Transverse colon (tissue), 4 donors: ENCODE data around the gene TNK2. TPM values are rescaled to one million over a fixed set of nuclear protein-coding genes. Genes with fewer than 3 reads are reported as not detected.

Experiments
- DNase-seq: peaks from one replicate; pipeline ENCODE4 v3.0.0-alpha.2; 2019
- H3K27ac ChIP-seq, 4 donors: fragments of 200-600 bp; sonication (generic); 2 replicates each; pipeline ENCODE4 v1.5.1; 2016 to 2018; ENCODE audit warnings: inconsistent platforms in 4 of 4
- H3K27me3 ChIP-seq: fragments of 200-600 bp; sonication (generic); 2 replicates; pipeline ENCODE4 v1.5.1; 2017; ENCODE audit warnings: inconsistent platforms
- H3K36me3 ChIP-seq, 4 donors: fragments of 200-600 bp; sonication (generic); 2 replicates each; pipeline ENCODE4 v1.5.1; 2017 to 2019; ENCODE audit warnings: inconsistent platforms in 4 of 4
- H3K4me1 ChIP-seq, 4 donors: fragments of 200-600 bp; sonication (generic); 2 replicates each; pipeline ENCODE4 v1.5.1; 2017 to 2020; ENCODE audit warnings: inconsistent platforms in 4 of 4
- H3K4me3 ChIP-seq, 4 donors: fragments of 200-600 bp; sonication (generic); 1 replicate in 1 of 4; 2 replicates in 3 of 4; pipeline versions ENCODE4 v1.5.1 to v1.6.1; 2017 to 2019; ENCODE audit warnings: inconsistent platforms in 4 of 4
- H3K9me3 ChIP-seq, 2 donors: fragments of 200-600 bp; sonication (generic); 2 replicates each; pipeline ENCODE4 v1.5.1; 2017 to 2019; ENCODE audit warnings: inconsistent platforms in 2 of 2
- EP300 ChIP-seq: sonication (generic); formaldehyde crosslinking; IDR thresholded peaks from one replicate; pipeline ENCODE4 v1.6.1; 2017; ENCODE audit warnings: antibody characterized with exemption, low read depth
- POLR2A ChIP-seq: fragments of 450-650 bp; IDR thresholded peaks from one replicate; pipeline ENCODE4 v1.6.1; 2016; ENCODE audit warnings: antibody characterized with exemption, mild to moderate bottlenecking, moderate library complexity
- POLR2AphosphoS5 ChIP-seq, 3 donors: sonication (generic); formaldehyde crosslinking; IDR thresholded peaks; one replicate each; pipeline ENCODE4 v1.6.1; 2016; ENCODE audit warnings: antibody characterized with exemption in 3 of 3
- WGBS, 2 donors: methylation state at CpG; one replicate each; pipeline ENCODE4 v1.1.5; 2018; ENCODE audit warnings: low coverage in 1 of 2; 5-methylcytosine and 5-hydroxymethylcytosine counted together
- in situ Hi-C, 4 donors: fragments of 200-750 bp; cut with MboI; loops; one replicate each; pipeline versions ENCODE4 v1.15.0 to v1.15.1; 2017; ENCODE audit warnings: low sequenced_read_pairs in 3 of 4, low pct_ligation_motif_present in 1 of 4, low pct_unique_long_range_greater_than_20kb in 1 of 4
- intact Hi-C: fragments of 100-400 bp; cut with DNase I; formaldehyde crosslinking; loops from one replicate; pipeline ENCODE4 v1.15.1; 2023; ENCODE audit warnings: low total_unique reads
- total RNA-seq, 4 donors: library from RNA; depleted of rRNA; stranded (reverse); fragments of >200 nt; gene quantifications; one replicate each; pipeline ENCODE4 v1.1.0, GENCODE V29; 2016
- TF ChIP-seq, protein P1 (sequence below), 5 experiments: fragments of 200-600 bp in 3 of 5; fragments of 450-650 bp in 2 of 5; sonication (generic) in 3 of 5; IDR thresholded peaks; 1 replicate in 2 of 5; 2 replicates in 3 of 5; pipeline ENCODE4 v1.5.1; 2016 to 2017; ENCODE audit warnings: antibody characterized with exemption in 5 of 5, inconsistent platforms in 3 of 5, mild to moderate bottlenecking in 2 of 5, moderate library complexity in 1 of 5

Gene TNK2
- total RNA-seq, 4 donors from 2014 or later, result 19.1 to 74.1 (median 21.3) TPM

DNA sequence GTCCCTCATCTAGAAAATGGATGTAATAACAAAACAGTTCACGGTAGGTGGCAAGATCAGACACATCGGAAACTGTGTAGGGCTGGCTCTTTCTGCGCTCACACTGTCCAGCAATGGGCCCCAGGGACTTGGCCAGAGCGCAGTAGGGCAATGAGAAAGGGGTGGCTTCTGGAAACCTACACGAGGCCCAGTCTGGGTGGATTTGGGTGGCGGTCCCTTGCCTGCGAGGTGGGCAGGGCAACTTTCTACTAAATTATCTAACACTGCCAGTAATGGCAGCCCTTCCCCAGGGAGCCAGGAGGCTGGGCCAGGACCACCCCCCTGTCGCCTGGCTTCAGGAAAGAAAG, 2.1 kb upstream of the TNK2 start:
- intact Hi-C loops, result loop anchor here (5.0 kb wide), 1 partner anchor 48 kb away; no protein-coding TSS in a partner anchor
- peak overlapping the region; percentile 50 to 83 (median 66) for H3K27ac ChIP-seq
- no peak for TF ChIP-seq EP300
- H3K27me3 ChIP-seq, result no peaks in the 10 kb centered on the region
- peaks cover 15 to 48% (median 39%) of the 10 kb centered on the region in 4 donors for H3K4me1 ChIP-seq
- no peaks in the 10 kb centered on the region for H3K36me3 ChIP-seq
- 91 to 93% methylated on average over 3 to 8 of the region's 8 CpGs for WGBS, 2 donors
- DNase-seq, result no peak
- no peaks in the 10 kb centered on the region for H3K9me3 ChIP-seq
- in situ Hi-C loops, result loop anchor here in 2 of 4 donors (5.0 to 10.0 kb wide), 2 partner anchors 46 to 48 kb away; no protein-coding TSS in a partner anchor
- no peak overlapping the region for H3K4me3 ChIP-seq

DNA sequence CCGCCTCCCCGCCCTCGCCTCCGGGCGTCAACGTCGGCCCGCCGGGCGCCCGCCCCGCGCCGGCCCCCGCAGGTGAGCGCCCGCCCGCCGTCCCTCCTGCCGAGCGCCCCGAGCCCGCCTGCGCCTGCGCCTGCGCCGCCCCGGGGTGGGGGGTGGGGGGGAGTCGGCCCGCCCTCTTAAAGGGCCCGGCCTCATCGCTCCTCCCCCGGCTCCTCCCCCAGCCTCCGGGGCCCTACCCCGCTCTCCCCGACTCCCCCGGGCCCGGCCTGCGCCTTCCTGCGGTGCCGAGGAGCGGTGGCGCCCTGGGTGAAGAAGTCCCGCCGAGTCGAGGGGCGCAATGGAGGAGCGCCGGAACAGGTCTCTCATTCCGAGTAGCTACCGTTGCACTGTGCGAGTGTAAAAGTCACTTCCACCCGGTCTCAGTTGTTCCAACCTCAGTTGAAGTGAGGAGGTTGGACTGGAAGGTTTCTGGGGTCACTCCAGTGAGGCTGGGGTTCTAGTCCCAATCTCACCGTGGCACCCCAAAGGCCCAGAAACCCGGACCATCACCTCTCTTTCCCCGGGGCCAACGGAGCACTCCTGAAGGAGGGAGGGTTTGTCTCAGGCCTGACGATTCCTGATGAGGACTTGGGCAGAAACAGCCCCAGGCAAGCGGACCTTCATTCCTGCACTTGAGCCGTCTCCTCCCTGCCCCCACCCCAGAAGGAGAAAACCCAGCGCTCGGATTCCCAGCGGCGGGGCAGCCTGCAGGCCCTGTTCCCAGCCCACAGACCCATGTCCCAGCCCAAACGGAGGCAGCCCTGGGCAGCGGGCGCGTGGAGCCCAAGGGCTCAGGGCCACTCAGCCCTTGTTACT, 1.5 kb upstream of the TNK2 start:
- Histone ChIP-seq H3K27me3 (no peaks in the 10 kb centered on the region), H3K27ac (peak overlapping the region; percentile 73 to 83 (median 78)), H3K4me1 (peaks cover 14 to 47% (median 38%) of the 10 kb centered on the region in 4 donors), H3K9me3 (no peaks in the 10 kb centered on the region), H3K4me3 (peak overlapping the region; percentile 22 to 82 (median 78)), H3K36me3 (no peaks in the 10 kb centered on the region)
- peak; percentile 92 for DNase-seq
- intact Hi-C loops, result loop anchor here (5.0 kb wide), 1 partner anchor 48 kb away; no protein-coding TSS in a partner anchor
- TF ChIP-seq POLR2A (no peak), POLR2AphosphoS5 (IDR thresholded peaks at IDR 0.05) (peak in 1 of 3 donors; percentile 22)
- in situ Hi-C loops, result loop anchor here in 2 of 4 donors (5.0 to 10.0 kb wide), 2 partner anchors 45 to 48 kb away; no protein-coding TSS in a partner anchor
- 33% methylated on average over 30 of the region's 68 CpGs; no CpG with 5 or more reads in 1 of the 2 donors for WGBS, 2 donors

DNA sequence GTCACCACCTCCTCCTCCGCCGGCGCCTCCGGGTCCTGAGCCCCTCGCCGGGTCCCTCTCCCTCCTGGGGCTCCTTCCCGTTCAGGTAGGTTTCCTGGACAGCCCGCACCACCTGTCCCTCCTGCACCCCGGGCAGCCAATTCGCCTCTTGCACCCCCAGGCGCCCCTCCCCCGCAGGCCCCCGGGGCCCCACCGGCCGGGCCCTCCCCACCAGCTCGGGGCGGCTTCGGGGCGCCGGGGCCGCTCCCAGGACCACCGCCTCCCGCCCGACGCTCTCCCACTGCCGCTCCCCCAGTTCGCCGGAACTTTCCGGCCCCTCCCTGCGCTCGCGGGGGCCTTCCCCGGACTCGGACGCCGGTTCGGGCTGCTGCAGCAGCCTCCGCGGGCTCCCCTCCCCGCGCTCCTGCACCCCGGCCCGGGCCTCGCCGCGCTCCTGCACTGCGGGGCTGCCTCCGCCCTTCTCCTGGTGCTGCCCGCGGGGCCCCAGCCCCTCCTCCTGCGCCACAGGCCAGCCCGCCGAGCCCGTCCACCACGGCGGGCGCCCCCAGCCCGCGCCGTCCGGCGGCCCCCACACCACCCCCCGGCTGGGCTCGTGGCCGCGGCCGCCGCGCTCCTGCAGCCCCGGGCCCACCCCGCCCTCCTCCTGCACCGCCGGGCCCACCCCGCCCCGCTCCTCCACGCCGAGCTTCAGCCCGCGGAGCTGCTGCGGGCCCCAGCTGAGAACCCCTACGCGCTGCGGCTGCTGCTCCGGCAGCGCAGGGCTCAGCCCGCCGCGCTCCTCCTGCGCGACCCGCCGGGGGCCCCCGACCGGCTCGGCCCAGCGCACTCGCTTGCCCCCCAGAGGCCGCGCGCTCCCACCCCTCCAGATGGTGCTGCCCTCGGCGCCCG, 587 bp upstream of the TNK2 start:
- in situ Hi-C loops (no loop called here), intact Hi-C loops (no loop called here)
- no peaks in the 10 kb centered on the region for H3K36me3 ChIP-seq
- 1% methylated on average over 26 of the region's 103 CpGs; no CpG with 5 or more reads in 1 of the 2 donors for WGBS, 2 donors
- H3K4me1 ChIP-seq, result peaks cover 8 to 40% (median 36%) of the 10 kb centered on the region in 4 donors
- no peaks in the 10 kb centered on the region for H3K9me3 ChIP-seq
- no peaks in the 10 kb centered on the region for H3K27me3 ChIP-seq
- peak; percentile 31 for DNase-seq
- TF ChIP-seq POLR2AphosphoS5 (IDR thresholded peaks at IDR 0.05) (no peak), EP300 (no peak), POLR2A (no peak)
- TF ChIP-seq, protein P1, sequence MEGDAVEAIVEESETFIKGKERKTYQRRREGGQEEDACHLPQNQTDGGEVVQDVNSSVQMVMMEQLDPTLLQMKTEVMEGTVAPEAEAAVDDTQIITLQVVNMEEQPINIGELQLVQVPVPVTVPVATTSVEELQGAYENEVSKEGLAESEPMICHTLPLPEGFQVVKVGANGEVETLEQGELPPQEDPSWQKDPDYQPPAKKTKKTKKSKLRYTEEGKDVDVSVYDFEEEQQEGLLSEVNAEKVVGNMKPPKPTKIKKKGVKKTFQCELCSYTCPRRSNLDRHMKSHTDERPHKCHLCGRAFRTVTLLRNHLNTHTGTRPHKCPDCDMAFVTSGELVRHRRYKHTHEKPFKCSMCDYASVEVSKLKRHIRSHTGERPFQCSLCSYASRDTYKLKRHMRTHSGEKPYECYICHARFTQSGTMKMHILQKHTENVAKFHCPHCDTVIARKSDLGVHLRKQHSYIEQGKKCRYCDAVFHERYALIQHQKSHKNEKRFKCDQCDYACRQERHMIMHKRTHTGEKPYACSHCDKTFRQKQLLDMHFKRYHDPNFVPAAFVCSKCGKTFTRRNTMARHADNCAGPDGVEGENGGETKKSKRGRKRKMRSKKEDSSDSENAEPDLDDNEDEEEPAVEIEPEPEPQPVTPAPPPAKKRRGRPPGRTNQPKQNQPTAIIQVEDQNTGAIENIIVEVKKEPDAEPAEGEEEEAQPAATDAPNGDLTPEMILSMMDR (IDR thresholded peaks at IDR 0.05), result no peak
- peak overlapping the region; percentile 73 to 82 (median 76) for H3K27ac ChIP-seq
- peak overlapping the region; percentile 75 to 87 (median 82) for H3K4me3 ChIP-seq

DNA sequence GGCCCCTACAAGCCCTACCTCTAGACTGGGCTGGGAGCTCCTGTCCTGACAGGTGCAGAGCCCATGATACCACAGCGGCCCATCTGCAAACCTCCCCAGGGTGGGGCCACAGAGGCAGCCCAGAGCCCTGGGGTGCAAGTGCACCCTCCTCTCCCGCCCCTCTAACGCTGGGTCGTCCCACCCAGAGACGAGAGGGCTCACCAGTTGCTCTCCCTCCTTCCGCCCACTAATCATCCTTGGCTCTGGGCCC, 742 bp downstream of the TNK2 start:
- intact Hi-C loops (no loop called here), in situ Hi-C loops (no loop called here)
- Histone ChIP-seq H3K4me1 (peaks cover 8 to 51% (median 39%) of the 10 kb centered on the region in 4 donors), H3K27ac (peak overlapping the region; percentile 73 to 82 (median 76)), H3K27me3 (no peaks in the 10 kb centered on the region), H3K4me3 (peak overlapping the region in 2 of 4 donors; percentile 75 to 81), H3K9me3 (no peaks in the 10 kb centered on the region), H3K36me3 (no peaks in the 10 kb centered on the region)
- 14% methylated on average over 6 of the region's 6 CpGs; no CpG with 5 or more reads in 1 of the 2 donors for WGBS, 2 donors
- TF ChIP-seq, protein P1 (IDR thresholded peaks at IDR 0.05), result no peak
- TF ChIP-seq POLR2A, result no peak
- TF ChIP-seq EP300, result no peak
- TF ChIP-seq POLR2AphosphoS5 (IDR thresholded peaks at IDR 0.05), result no peak
- peak; percentile 71 for DNase-seq
